Choroid plexus epithelial cell (primary cell): ENCODE data around the gene COQ7.

Experiments used
- DNase-seq: peaks from one replicate; pipeline ENCODE4 v3.0.0-alpha.2; 2010; ENCODE audit warnings: low read depth
- H3K4me3 ChIP-seq: 2 replicates; pipeline ENCODE4 v1.5.1; 2011; ENCODE audit warnings: low read depth, mild to moderate bottlenecking, control low read depth, low read length, moderate library complexity
- CTCF ChIP-seq: conservative IDR thresholded peaks from 2 replicates; pipeline ENCODE4 v1.5.1; 2011; ENCODE audit warnings: low read depth, mild to moderate bottlenecking, control low read depth, inconsistent platforms, low read length, moderate library complexity

The COQ7 gene

DNA sequence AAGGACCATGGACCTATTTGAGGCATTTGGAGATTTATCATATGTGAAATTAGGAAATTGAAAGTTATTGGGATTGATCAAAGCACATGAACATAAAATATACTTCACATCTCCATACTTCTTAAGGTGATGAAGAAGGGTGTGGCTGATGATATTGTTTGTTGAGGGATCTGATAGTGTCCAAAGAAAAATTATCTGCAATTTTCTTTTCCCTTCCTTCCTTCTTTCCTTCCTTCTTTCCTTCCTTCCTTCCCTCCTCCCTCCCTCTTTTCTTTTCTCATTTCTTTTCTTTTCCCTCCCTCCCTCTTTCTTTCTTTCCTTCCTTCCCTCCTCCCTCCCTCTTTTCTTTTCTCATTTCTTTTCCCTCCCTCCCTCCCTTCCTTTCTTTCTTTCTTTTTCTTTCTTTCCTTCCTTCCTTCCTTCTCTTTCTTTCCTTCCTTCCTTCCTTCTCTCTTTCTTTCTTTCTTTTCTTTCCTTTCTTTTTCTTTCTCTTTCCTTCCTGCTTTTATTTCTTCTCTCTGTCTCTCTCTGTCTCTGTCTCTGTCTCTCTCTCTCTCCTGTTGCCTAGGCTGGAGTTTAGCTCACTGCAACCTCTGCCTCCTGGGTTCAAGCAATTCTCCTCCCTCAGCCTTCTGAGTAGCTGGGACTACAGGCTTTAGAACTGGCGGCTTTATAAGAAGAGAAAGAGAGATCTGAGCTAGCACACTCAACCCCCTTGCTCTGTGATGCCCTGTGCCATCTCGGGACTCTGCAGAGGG lies 25.4 kb downstream of the COQ7 start:
- H3K4me3 ChIP-seq = no peak overlapping the region
- DNase-seq = no peak
- no peak for TF ChIP-seq CTCF

GRCh38 chr16:19093631-19094541 lies 26.5 kb downstream of the COQ7 start:
- no peak for DNase-seq
- TF ChIP-seq CTCF = no peak
- H3K4me3 ChIP-seq = no peak overlapping the region

- peak; percentile 31 for DNase-seq
- TF ChIP-seq CTCF = peak; percentile 30
These were observed 27.3 kb downstream of the COQ7 start for GRCh38 chr16:19094542-19095365.

DNA sequence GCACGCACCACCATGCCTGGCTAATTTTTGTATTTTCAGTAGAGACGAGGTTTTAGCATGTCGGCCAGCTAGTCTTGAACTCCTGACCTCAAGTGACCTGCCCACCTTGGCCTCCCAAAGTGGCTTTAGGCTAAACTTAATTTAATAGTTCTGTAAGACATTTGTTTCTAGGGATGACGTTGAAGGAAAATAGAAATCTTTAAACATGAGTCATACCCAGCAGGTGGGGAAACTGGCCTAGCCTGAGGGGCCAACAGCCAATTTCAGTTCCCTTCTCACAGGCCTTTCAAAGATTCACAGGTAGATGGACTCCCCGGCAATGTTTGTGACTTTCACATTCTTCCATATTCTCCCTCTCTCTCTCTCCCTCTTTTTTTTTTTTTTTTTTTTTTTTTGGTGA lies 28.2 kb downstream of the COQ7 start:
- DNase-seq = peak; percentile 65
- TF ChIP-seq CTCF = no peak
- no peak overlapping the region for H3K4me3 ChIP-seq

More at GRCh38 chr16:19094542-19095365, 27.3 kb downstream of the COQ7 start:
- H3K4me3 ChIP-seq = no peak overlapping the region

- no peak overlapping the region for H3K4me3 ChIP-seq
- no peak for TF ChIP-seq CTCF
These were observed 30.8 kb downstream of the COQ7 start for GRCh38 chr16:19098173-19098572.

GRCh38 chr16:19102187-19102872 lies 34.9 kb downstream of the COQ7 start:
- DNase-seq = no peak
- TF ChIP-seq CTCF = no peak
- no peak overlapping the region for H3K4me3 ChIP-seq

More at GRCh38 chr16:19098173-19098572, 30.8 kb downstream of the COQ7 start:
- DNase-seq = no peak
